ENCODE results near the gene KCTD19.
"Not testable (repeated sequence)": the region's sequence is repeated elsewhere in the genome, so short reads cannot be mapped to it uniquely, and the experiment has no call there.

The KCTD19 gene

DNA sequence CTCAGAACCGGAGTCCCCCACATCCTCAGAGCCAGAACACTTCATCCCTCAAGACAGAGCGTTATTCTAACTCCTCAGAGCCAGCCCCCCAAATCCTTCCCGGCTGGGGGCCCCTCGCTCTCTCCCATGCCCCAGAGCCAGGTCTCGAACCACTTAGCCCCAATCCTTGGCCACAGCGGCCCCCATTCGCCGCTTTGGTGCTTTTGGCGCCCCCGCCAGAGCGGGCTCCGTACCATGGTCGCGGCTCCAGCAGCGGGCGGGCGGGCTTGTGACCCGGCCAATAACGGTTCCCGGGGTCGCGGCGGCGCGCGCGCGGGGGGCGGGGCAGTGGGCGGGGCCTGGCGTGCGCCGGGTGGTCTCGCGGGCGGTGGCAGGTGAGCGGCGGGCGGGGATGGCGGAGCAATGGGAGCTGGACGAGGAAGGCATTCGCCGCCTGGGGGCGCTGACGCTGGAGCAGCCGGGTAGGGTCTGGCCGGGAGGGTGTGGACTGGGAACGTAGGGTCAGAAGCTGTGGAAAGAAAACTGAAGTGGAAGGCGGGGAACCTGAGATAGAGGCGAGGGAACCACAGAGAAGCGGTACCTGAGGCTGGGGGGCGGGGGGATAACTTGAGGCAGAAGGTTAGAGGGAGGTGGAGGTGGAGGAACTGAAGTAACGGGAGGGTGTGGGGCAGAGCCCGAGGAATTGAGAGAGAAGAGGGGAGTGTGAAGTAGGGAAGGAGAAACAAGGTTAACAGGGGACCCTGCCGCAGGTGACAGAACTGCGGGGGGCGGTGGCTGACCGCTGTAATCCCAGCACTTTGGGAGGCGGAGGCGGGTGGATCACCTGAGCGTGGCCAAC lies at the start of gene KCTD19, which contains the start of gene LRRC36:
TSS of gene KCTD19 (minus strand) at position 270 of the 838 bp plus-strand sequence. CDS start at position 236, 34 bp downstream.
TSS of gene LRRC36 (plus strand) at position 344 of the 838 bp plus-strand sequence. CDS start at position 392, 48 bp downstream.
- in situ Hi-C loops (cut with MboI; ENCODE audit: low pct_unique_long_range_greater_than_20kb, low sequenced_read_pairs), result no loop called here
- DNase-seq, result peak; percentile 92

DNA sequence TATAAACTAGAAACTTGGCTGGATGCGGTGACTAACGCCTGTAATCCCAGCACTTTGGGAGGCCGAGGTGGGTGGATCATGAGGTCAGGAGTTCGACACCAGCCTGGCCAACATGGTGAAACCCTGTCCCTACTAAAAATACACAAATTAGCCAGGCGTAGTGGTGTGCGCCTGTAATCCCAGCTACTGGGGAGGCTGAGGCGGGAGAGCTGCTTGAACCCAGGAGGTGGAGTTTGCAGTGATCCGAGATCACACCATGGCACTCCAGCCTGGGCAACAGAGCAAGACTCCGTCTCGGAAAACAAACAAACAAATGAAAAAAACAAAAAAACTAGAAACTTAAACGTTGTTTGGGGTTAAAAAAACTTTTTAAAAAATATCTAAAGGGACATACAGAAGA lies 49.5 kb upstream of the KCTD19 start:
- DNase-seq; in situ Hi-C loops (cut with MboI; ENCODE audit: low pct_unique_long_range_greater_than_20kb, low sequenced_read_pairs): not testable (repeated sequence)

DNA sequence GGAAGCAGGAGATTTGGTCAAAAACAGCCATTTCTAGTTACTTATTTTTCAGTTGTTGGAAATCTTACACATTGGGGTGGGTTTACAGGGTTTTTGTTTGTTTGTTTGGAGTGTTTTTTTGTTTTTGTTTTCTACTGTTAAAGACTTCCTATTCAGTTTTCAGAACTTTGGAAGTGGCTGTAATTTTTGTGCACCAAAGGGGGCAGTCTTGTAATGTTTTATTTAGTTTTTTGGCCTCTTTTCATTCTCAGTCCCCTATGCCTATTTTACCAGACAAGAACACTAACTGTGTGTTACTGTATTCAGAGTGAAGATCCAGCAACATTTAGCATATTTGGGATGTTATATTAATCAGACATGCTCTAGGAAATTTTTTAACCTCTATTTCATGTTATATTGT lies 46.1 kb upstream of the KCTD19 start:
- in situ Hi-C loops (cut with MboI; ENCODE audit: low pct_unique_long_range_greater_than_20kb, low sequenced_read_pairs), result no loop called here
- peak; percentile 40 for DNase-seq

DNA sequence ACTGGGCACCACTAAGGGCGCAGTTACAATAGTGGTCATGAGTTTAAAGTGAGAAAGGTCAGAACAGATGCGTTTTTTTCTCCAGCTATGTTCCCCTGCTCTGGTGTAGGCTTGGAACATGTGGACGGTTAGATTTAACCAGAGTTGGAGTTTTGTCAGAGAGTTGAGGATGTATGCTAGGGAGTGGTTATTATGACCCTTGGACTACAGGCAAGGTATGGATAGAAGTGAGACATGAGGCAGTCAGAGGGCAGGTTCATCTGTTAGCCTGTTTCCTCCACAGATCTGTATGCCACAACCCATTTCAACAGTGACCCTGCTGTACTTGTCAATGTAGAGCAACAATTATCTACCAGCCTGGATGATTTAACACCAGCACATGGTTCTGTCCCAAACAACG lies 44.1 kb upstream of the KCTD19 start:
- in situ Hi-C loops (cut with MboI; ENCODE audit: low pct_unique_long_range_greater_than_20kb, low sequenced_read_pairs), result no loop called here
- DNase-seq, result no peak

DNA sequence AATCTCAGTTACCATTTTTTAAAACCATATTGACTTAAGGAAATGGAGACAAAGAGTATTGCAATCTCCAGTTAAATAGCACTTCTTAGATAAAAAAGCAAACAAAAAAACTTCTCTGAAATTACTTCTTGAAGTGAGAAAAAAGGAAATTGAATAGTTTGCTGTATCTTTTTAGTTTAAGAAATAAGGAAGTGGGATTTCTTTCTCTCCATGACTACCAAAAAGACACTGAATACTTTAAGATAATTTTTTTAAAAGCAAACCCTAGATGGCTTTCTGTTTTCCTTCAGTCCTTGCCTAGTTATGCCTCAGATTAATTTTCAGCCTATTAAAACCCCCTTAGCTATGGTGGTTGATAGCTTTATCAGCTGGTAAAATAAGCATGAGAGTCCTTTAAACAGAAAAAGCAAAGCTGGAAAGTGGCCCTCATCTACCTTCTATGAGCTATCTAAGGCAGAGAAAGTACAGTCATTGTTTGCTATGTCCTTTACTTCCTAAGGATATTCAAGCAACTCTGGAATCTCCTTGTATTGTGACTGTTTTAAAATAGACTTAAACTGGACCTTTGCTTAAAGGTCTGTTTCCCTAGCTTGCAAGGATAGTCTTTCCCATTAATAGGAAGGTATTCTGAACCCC lies 38.2 kb upstream of the KCTD19 start:
- in situ Hi-C loops (cut with MboI; ENCODE audit: low pct_unique_long_range_greater_than_20kb, low sequenced_read_pairs), result no loop called here
- DNase-seq, result peak; percentile 32

DNA sequence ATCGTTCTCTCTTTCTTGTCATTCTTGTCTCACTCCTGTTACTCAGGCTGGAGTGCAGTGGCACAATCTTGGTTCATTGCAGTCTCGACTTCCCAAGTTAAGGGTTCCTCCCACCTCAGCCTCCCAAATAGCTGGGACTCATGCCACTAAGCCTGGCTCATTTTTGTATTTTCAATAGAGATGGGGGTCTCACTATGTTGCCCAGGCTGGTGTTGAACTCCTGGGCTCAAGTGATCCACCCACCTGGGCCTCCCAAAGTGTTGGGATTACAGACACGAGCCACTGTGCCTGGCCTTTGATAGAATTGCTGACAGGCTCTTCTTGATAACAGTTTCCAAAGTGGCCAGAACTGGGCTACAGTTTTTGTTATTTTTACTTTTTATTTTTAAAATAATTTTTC lies 34.5 kb upstream of the KCTD19 start:
- DNase-seq, result no peak
- in situ Hi-C loops (cut with MboI; ENCODE audit: low pct_unique_long_range_greater_than_20kb, low sequenced_read_pairs), result no loop called here

DNA sequence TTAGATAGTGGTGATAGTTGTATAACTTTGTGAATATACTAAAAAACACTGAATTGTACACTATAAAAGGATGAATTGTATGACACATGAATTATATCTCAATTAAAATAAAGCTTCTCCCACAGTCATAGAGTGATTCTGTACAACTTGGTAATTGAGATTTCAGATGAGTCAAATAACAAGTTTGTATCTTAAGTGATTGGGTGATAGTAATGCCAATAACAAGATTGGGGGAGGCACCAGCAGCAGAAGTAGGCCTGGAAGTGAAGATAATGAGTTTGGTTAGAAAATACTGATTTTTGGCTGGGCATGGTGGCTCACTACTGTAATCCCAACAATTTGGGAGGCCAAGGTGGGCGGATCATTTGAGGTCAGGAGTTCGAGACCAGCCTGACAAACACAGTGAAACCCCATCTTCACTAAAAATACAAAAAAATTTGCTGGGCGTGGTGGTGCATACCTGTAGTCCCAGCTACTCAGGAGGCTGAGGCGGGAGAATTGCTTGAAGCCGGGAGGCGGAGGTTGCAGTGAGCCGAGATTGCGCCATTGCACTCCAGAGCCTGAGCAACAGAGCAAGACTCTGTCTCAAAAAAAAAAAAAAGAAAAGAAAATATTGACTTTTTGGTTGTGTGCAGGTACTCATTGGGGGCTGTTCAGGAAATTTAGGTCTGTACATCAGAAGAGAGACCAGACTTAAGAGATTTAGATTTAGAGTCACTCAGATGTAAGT lies 33.2 kb upstream of the KCTD19 start:
- in situ Hi-C loops (cut with MboI; ENCODE audit: low pct_unique_long_range_greater_than_20kb, low sequenced_read_pairs); DNase-seq: not testable (repeated sequence)

DNA sequence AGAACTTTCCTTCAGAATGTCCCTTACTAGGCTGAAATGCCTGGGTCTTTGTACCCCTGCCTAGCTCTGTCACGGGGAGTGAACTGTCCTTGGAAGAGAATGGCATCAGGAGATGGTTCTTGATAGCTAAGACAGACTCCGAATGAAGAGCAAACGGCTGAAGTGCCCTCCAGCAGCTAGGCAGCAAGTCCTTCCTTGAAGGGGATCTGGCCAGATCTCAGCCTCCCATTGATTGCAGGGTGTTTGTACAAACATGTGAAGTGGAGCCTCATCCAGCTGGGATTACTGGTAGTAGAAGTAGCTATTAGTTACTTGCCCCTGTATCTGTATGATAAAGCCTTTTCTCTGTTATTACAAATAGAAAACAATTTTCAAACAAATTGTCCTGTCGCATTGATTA lies 31.0 kb upstream of the KCTD19 start:
- DNase-seq, result no peak
- in situ Hi-C loops (cut with MboI; ENCODE audit: low pct_unique_long_range_greater_than_20kb, low sequenced_read_pairs), result no loop called here

DNA sequence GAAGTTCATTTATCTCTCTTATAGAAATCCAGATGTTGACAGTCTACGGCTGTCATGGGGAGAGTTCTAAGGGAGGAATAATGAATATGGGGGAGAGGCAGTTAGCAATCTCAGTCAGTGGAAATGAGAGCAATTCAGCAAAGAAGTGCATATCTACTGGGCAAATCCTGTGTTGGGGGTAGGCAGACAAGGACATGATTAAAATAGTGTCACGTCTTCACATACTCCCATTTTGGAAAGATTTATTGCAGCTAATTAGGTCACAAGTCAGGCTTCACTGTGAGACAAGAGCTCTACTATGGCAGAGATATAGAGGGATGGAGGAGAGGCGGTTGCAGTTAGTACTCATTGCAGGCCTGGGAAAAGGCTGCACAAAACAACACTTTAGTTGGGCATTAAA lies 29.9 kb upstream of the KCTD19 start:
- in situ Hi-C loops (cut with MboI; ENCODE audit: low pct_unique_long_range_greater_than_20kb, low sequenced_read_pairs), result no loop called here
- no peak for DNase-seq

DNA sequence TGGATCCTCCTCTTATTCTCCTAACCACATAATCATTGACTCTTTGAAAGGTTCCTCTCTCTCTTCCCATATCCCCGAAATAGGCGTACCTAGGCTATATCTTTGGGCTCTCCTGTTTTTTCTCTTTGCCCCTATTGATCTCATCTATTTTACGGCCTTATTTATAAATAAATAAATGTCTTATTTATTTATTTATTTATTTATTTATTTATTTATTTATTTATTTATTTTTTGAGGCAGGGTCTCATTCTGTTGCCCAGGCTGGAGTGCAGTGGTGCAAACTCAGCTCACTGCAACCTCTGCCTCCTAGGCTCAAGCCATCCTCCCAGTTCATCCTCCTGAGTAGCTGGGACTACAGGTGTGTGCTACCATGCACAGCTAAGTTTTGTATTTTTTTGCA lies 25.9 kb upstream of the KCTD19 start:
- in situ Hi-C loops (cut with MboI; ENCODE audit: low pct_unique_long_range_greater_than_20kb, low sequenced_read_pairs); DNase-seq: not testable (repeated sequence)

DNA sequence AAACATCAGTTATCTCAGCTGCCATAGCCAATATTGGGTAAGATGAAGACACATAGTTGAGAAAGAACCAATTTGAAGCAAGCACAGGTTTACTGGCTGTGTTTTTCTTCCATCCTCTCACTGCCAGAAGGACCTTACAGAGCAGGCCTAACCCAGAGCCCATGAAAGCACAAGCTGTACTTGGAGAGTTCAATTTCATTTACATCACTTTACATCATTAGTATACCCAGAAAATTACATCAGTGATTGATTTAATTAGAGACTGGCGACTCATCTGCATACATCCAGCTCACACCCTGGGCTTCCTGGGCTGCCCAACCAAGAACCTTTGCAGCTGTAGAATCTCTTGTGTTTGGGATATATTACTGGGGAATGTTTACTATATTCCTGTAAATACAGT lies 23.8 kb upstream of the KCTD19 start:
- in situ Hi-C loops (cut with MboI; ENCODE audit: low pct_unique_long_range_greater_than_20kb, low sequenced_read_pairs), result no loop called here
- DNase-seq, result no peak

DNA sequence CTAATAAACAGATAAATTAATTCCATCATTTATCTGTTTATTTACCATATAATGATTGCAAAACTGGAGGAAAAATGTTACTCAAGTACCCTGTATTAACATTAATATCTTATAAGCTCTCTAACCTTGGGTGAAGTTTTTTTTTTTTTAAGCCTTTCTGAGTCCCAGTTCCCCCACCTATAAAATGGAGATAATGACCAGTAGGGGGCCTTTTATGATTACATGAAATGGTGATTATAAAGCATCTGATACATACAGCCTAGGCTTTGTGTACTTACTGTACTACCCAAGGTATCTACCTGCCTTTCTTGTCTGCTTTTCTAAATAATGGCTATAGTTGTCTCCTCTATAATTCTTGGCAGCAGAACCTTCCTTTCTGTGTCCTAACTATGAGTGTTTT lies 22.6 kb upstream of the KCTD19 start:
- DNase-seq, result peak; percentile 60
- in situ Hi-C loops (cut with MboI; ENCODE audit: low pct_unique_long_range_greater_than_20kb, low sequenced_read_pairs), result no loop called here

DNA sequence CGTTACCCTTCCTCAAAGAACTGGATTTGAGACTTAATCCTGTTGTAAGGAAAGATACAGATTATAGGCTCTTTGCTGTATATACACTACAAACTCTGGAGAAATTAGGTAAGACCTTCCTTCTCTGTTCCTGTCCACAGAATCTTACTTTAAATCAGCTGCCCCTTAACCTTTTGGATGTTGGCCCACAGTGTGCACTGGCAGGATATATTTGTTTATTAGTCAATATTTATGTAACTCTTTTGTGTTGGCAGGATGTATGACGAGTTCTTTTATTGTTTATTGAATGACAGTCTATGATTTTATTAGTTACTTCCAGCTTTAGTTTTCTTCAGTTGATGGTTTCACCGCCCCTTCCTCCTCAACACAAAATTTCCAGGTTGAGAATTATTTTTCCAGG lies 19.8 kb upstream of the KCTD19 start:
- in situ Hi-C loops (cut with MboI; ENCODE audit: low pct_unique_long_range_greater_than_20kb, low sequenced_read_pairs), result no loop called here
- DNase-seq, result no peak

DNA sequence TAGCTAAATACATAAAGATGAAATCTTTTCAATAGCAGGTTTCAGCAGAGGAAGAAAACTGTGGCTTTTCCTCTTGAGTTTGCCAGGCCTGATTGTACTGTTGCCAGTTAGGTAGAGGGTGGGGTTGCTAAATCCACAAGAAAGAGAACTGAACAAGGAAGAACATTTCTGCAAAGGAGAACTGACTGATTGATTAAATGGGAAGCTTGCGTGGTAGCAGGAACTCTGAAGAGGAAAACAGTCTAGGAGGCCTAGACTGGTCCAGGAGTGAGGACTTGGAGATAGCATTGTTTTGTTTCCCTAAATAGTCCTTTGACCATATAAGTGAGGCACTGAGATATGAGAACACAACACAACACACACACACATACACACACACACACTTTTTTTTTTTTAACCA lies 18.9 kb upstream of the KCTD19 start:
- no peak for DNase-seq
- in situ Hi-C loops (cut with MboI; ENCODE audit: low pct_unique_long_range_greater_than_20kb, low sequenced_read_pairs), result no loop called here

DNA sequence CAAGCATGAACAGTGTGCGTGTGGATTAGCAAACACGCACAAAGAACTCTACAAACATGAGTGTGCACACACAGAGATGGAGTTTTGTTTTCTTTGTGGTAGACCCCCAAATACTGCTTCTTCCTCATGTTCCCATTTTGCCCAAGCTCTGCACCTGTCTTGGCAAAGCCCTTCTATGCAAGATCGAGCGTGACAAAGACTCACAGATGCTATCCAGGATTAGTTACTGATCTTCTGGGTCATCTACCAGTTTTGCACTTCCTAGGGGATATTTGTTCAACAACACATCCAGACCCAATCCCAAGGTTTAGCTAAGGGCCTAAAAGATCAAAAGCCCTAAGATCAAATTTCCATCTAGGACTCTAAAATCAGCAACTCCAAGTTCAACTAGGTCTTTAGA lies 16.1 kb upstream of the KCTD19 start:
- DNase-seq, result no peak

DNA sequence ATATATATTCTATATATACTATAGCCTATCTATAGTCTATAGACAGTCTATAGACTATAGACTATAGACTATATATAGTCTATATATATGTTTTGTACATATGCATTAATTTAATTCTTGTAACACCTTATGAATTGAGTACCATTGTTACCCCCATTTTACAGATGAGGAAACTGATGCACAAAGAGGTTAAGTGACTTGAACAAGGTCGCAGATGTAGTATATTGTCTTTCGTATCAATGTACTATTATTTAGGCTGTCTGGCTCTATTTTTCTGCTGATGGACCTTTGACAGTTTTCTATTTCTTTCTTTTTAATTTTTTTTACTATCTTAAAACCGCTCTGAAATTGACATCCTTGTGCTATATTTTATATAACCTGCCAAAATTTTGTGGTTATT lies 14.7 kb upstream of the KCTD19 start:
- no peak for DNase-seq
- in situ Hi-C loops (cut with MboI; ENCODE audit: low pct_unique_long_range_greater_than_20kb, low sequenced_read_pairs), result no loop called here

More for the DNA sequence above, 16.1 kb upstream of the KCTD19 start:
- in situ Hi-C loops (cut with MboI; ENCODE audit: low pct_unique_long_range_greater_than_20kb, low sequenced_read_pairs), result no loop called here

DNA sequence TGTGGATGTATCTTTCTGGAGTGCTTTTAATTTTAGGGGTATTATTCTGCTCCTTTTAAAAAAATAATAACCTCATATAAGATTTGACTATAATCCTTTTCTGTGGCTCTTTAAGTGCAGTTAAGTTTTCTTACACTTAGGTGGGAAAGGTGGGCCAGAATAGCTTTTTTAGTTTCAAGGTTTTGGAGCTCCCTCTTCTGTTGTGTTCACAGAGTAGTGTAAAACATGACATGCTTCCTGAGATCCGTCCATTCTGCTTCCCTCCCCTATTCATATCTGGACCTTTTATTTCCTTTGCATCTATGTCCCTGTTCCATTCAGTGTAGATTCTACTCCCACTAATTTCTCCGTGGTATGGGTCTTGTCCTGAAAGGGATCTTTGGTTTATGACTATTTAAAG lies 12.9 kb upstream of the KCTD19 start:
- in situ Hi-C loops (cut with MboI; ENCODE audit: low pct_unique_long_range_greater_than_20kb, low sequenced_read_pairs), result no loop called here
- DNase-seq, result peak; percentile 29

DNA sequence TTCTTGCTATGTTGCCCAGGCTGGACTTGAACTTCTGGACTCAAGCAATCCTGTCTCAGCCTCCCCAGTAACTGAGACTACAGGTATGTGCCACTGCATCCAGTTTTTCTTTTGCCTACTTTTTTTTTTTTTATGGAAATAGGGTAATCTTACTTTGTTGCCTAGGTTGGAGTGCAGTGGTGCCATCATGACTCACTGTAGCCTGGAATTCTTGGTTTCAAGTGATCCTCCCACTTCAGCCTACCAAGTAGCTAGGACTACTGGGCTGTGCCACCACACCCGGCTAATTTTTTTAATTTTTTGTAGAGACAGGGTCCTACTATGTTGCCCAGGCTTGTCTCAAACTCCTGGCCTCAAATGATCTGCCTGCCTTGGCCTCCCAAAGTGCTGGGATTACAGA lies 10.1 kb upstream of the KCTD19 start:
- in situ Hi-C loops (cut with MboI; ENCODE audit: low pct_unique_long_range_greater_than_20kb, low sequenced_read_pairs), result no loop called here
- no peak for DNase-seq

DNA sequence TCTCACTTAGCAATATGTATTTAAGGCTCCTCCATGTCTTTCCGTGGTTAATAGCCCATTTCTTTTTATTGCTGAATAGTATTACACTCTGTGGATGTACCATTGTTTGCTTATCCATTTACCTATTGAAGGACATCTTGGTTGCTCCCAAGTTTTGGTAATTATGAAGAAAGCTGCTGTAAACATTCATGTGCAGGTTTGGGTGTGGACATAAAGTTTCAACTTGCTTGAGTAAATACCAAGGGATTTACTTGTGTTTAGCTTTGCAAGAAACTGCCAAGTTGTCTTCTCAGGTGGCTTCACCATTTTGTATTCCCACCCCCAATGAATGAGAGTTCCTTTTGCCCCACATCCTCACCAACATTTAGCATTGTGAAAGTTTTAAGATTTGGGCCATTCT lies 9.6 kb upstream of the KCTD19 start:
- in situ Hi-C loops (cut with MboI; ENCODE audit: low pct_unique_long_range_greater_than_20kb, low sequenced_read_pairs), result no loop called here
- no peak for DNase-seq

DNA sequence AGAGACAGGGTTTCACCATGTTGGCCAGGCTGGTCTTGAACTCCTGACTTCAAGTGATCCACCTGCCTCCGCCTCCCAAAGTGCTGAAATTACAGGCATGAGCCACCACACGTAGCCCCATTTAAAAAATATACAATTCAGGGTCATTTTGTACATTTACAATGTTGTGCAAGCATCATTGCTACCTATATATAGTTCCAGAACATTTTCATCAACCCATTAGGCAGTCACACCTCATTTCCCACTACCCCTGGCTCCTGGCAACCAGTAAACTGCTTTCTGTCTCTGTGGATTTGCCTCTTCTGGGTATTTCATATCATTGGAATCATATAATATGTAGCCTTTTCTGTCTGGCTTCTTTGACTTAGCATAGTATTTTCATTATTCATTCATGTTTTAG lies 6.8 kb upstream of the KCTD19 start:
- no peak for DNase-seq
- in situ Hi-C loops (cut with MboI; ENCODE audit: low pct_unique_long_range_greater_than_20kb, low sequenced_read_pairs), result no loop called here
